Smooth muscle cell of the umbilical artery (primary cell): Measurements from ENCODE around the gene COL12A1. TPM values are rescaled to one million over a fixed set of nuclear protein-coding genes. Genes with fewer than 3 reads are reported as not detected.

ENCODE experiments used
- total RNA-seq: library from RNA; depleted of rRNA; stranded (reverse); fragments of >200 nt; gene quantifications from 2 replicates; pipeline ENCODE4 v1.2.3, GENCODE V29; 2014

COL12A1 gene
- 534 and 2,476 TPM in 2 replicates for total RNA-seq

GRCh38 chr6:75205776-75206575 is at the start of gene COL12A1:
TSS of gene COL12A1 (minus strand) at chr6:75206053. CDS start at chr6:75202792, 3,261 bp downstream.

GRCh38 chr6:75243333-75244062 is 37.6 kb upstream of the COL12A1 start, which contains the start of gene COX7A2:
TSS of gene COX7A2 (minus strand) at chr6:75243801. CDS start at chr6:75243734, 67 bp downstream.

Other genes with a start within 250 kb of the COL12A1 start
- gene COX7A2, start 37.7 kb upstream of the COL12A1 start, total RNA-seq, result 36.5 and 300 TPM in 2 replicates
- gene TMEM30A, start 78.7 kb upstream of the COL12A1 start, total RNA-seq, result 357 and 367 TPM in 2 replicates